Measurements from ENCODE around the gene U2AF2. TPM values are rescaled to one million over a fixed set of nuclear protein-coding genes. Genes with fewer than 3 reads are reported as not detected.

Gene U2AF2
- total and polyA plus RNA-seq, 2 of the 8 experiments (the other 6 are each of a cell fraction or from before 2014, with no cell fraction given): 162 to 252 TPM

- DNase-seq (ENCODE audit: low read depth in 1 of 2, low spot score in 2 of 2) (no peak), FAIRE-seq (no peak)
- Histone ChIP-seq H3K27me3 (replicated peaks in 1 of 4; ENCODE audit: control insufficient read depth in 3 of 4, extremely low read depth in 1 of 4, insufficient read depth in 3 of 4, low read length in 3 of 4) (peaks cover 0 to 2% (median 0%) of the 10 kb centered on the region in 4 experiments; a peak in 1 of 7 replicates), H3K4me3 (ENCODE audit: extremely low read depth in 1 of 4, insufficient read depth in 2 of 4, low read depth in 3 of 4, low read length in 4 of 4) (no peak overlapping the region), H3K27ac (ENCODE audit: low read depth, low read length) (no peak overlapping the region), H3K4me1 (replicated peaks in 1 of 4; ENCODE audit: control insufficient read depth in 3 of 4, insufficient read depth in 4 of 4, low read length in 3 of 4) (no peaks in the 10 kb centered on the region), H3K56ac (replicated peaks; ENCODE audit: insufficient read length, low read depth, low read length) (no peak overlapping the region), H2AK5ac (ENCODE audit: low read depth, low read length) (no peak overlapping the region), H2BK15ac (ENCODE audit: low read length) (no peak overlapping the region), H3K79me1 (ENCODE audit: low read depth, low read length) (no peaks in the 10 kb centered on the region; the same call in 1 of the 2 replicates), H4K91ac (replicated peaks; ENCODE audit: insufficient read length, low read length) (no peak overlapping the region), H3K23me2 (ENCODE audit: low read depth, low read length) (no peaks in the 10 kb centered on the region), H4K20me1 (replicated peaks in 1 of 2; ENCODE audit: control insufficient read depth in 1 of 2, insufficient read depth in 2 of 2, low read length in 2 of 2) (peaks cover 6 to 17% of the 10 kb centered on the region in 2 experiments), H3K14ac (ENCODE audit: insufficient read length) (no peak overlapping the region), H3K79me2 (ENCODE audit: control insufficient read depth in 1 of 2, insufficient read depth in 2 of 2, low read length in 2 of 2) (no peaks in the 10 kb centered on the region), H3K4ac (replicated peaks; ENCODE audit: insufficient read length, low read depth, low read length) (no peak overlapping the region), H2BK120ac (replicated peaks; ENCODE audit: low read depth, low read length) (no peak overlapping the region), H2AFZ (ENCODE audit: low read length) (no peak overlapping the region), H3K4me2 (ENCODE audit: insufficient read depth in 1 of 2, low read depth in 2 of 2, low read length in 2 of 2) (no peak overlapping the region), H2BK20ac (ENCODE audit: low read length) (no peak overlapping the region), H4K5ac (ENCODE audit: insufficient read length, low read depth, low read length) (no peak overlapping the region), H3K9ac (replicated peaks in 1 of 4; ENCODE audit: extremely low read depth in 1 of 4, low read depth in 3 of 4, low read length in 3 of 4) (no peak overlapping the region), H3K18ac (ENCODE audit: extremely low read depth, low read length) (no peak overlapping the region), H2BK12ac (ENCODE audit: low read depth, low read length) (no peak overlapping the region), H3K36me3 (ENCODE audit: control insufficient read depth in 2 of 4, insufficient read depth in 4 of 4, low read length in 3 of 4) (peaks cover 0 to 33% (median 2%) of the 10 kb centered on the region in 4 experiments; a peak in 6 of 8 replicates), H3K9me3 (ENCODE audit: insufficient read depth in 2 of 2, low read depth in 1 of 2, low read length in 1 of 2) (no peaks in the 10 kb centered on the region; a peak in 1 of 4 replicates), H2BK5ac (ENCODE audit: low read depth, low read length) (no peak overlapping the region), H3K23ac (ENCODE audit: insufficient read length) (no peak overlapping the region), H4K8ac (ENCODE audit: extremely low read depth, insufficient read depth, low read length) (no peak overlapping the region; the same call in 1 of the 2 replicates)
- TF ChIP-seq POU5F1 (IDR thresholded peaks at IDR 0.05; ENCODE audit: low read depth, low read length): no peak
- TF ChIP-seq BRCA1 (IDR thresholded peaks at IDR 0.05; ENCODE audit: low read depth, low read length): no peak
- TF ChIP-seq SAP30 (IDR thresholded peaks at IDR 0.05; ENCODE audit: insufficient read depth, insufficient replicate concordance, low read length): no peak
- no peak for TF ChIP-seq RBBP5 (IDR thresholded peaks at IDR 0.05; ENCODE audit: borderline replicate concordance, low read depth, low read length)
- no peak for TF ChIP-seq CBX5 (IDR thresholded peaks at IDR 0.05; ENCODE audit: low read depth, low read length)
- no peak for TF ChIP-seq NANOG (IDR thresholded peaks at IDR 0.05; ENCODE audit: insufficient read depth, low read depth, low read length, poor library complexity, severe bottlenecking)
- TF ChIP-seq CBX8 (IDR thresholded peaks at IDR 0.05; ENCODE audit: borderline replicate concordance, low read depth, low read length): no peak
- TF ChIP-seq KDM4A (IDR thresholded peaks at IDR 0.05; ENCODE audit: low read depth, low read length, severe bottlenecking): no peak
- WGBS, 2 experiments (ENCODE audit: extremely low coverage in 1 of 2, insufficient coverage in 1 of 2, insufficient read length in 1 of 2, insufficient replicate concordance in 2 of 2, low coverage in 1 of 2, low lambda C conversion rate in 2 of 2, missing lambda C conversion rate in 1 of 2): 97% methylated on average over 52 of the region's 88 CpGs; no CpG with 5 or more reads in 1 of the 2 experiments
- ChIA-PET CTCF (ENCODE audit: partially characterized antibody) (interaction anchor here (0.5 to 1.1 kb wide), 2 partner anchors 10 to 354 kb away, joined by 3 to 4 read pairs; partner anchors contain the start of gene ZNF865), POLR2A (ENCODE audit: partially characterized antibody) (interaction anchor here (0.8 to 3.2 kb wide), 8 partner anchors 9 to 121 kb away, joined by 3 to 12 read pairs (median 3); partner anchors contain the start of genes FIZ1, ZNF580, ZNF784 and ZNF865)
Measured at GRCh38 chr19:55615543-55616394, 39.1 kb upstream of the U2AF2 start.

Measured in H1 (cell line).